ES-I3 (cell line): ENCODE results near the gene CLPSL1.

ENCODE experiments used
- H3K36me3 ChIP-seq: 2 replicates; pipeline ENCODE4 v1.6.1; 2013; ENCODE audit warnings: mild to moderate bottlenecking, low read length, control low read depth, moderate library complexity; ENCODE audit not compliant: insufficient read depth
- H3K4me1 ChIP-seq: 2 replicates; pipeline ENCODE4 v1.6.1; 2013; ENCODE audit warnings: mild to moderate bottlenecking, control low read depth, low read length; ENCODE audit not compliant: insufficient read depth
- H3K9ac ChIP-seq: 2 replicates; pipeline ENCODE4 v1.6.1; 2013; ENCODE audit warnings: low read depth, mild to moderate bottlenecking, low read length, moderate library complexity
- H3K9me3 ChIP-seq: 2 replicates; pipeline ENCODE4 v1.6.1; 2013; ENCODE audit warnings: mild to moderate bottlenecking, low read length, moderate library complexity; ENCODE audit not compliant: control insufficient read depth, insufficient read depth

CLPSL1 gene

GRCh38 chr6:35797837-35798526 lies 17.2 kb downstream of the CLPSL1 start:
- Histone ChIP-seq H3K9me3 (no peaks in the 10 kb centered on the region), H3K9ac (no peak overlapping the region), H3K4me1 (peaks cover 9% of the 10 kb centered on the region), H3K36me3 (no peaks in the 10 kb centered on the region)

- Histone ChIP-seq H3K4me1 (peaks cover 9% of the 10 kb centered on the region), H3K9ac (no peak overlapping the region), H3K9me3 (no peaks in the 10 kb centered on the region), H3K36me3 (no peaks in the 10 kb centered on the region)
These were observed 17.9 kb downstream of the CLPSL1 start for GRCh38 chr6:35798706-35799105.

- no peaks in the 10 kb centered on the region for H3K36me3 ChIP-seq
- H3K9me3 ChIP-seq, result no peaks in the 10 kb centered on the region
- H3K9ac ChIP-seq, result no peak overlapping the region
- peaks cover 12% of the 10 kb centered on the region for H3K4me1 ChIP-seq
These were observed 20.3 kb downstream of the CLPSL1 start for GRCh38 chr6:35801148-35801547.

GRCh38 chr6:35804996-35805736 lies 24.3 kb downstream of the CLPSL1 start, which contains the start of gene LHFPL5:
TSS of gene LHFPL5 (plus strand) at chr6:35805352. CDS start at chr6:35805671, 319 bp downstream.
- Histone ChIP-seq H3K36me3 (no peaks in the 10 kb centered on the region), H3K4me1 (peaks cover 9% of the 10 kb centered on the region), H3K9me3 (no peaks in the 10 kb centered on the region), H3K9ac (peak within 1 kb of the TSS; percentile 48; the same call in 1 of the 2 replicates)

- Histone ChIP-seq H3K36me3 (no peaks in the 10 kb centered on the region), H3K9me3 (no peaks in the 10 kb centered on the region), H3K9ac (no peak overlapping the region), H3K4me1 (peaks cover 8% of the 10 kb centered on the region; the same call in 1 of the 2 replicates)
These were observed 27.9 kb downstream of the CLPSL1 start for GRCh38 chr6:35808688-35809087.

- H3K9me3 ChIP-seq, result no peaks in the 10 kb centered on the region
- H3K36me3 ChIP-seq, result no peaks in the 10 kb centered on the region
- H3K9ac ChIP-seq, result no peak overlapping the region
- peaks cover 8% of the 10 kb centered on the region; the same call in 1 of the 2 replicates for H3K4me1 ChIP-seq
These were observed 29.0 kb downstream of the CLPSL1 start for GRCh38 chr6:35809809-35810208.

- H3K36me3 ChIP-seq, result no peaks in the 10 kb centered on the region
- no peaks in the 10 kb centered on the region for H3K9me3 ChIP-seq
- peaks cover 5% of the 10 kb centered on the region; the same call in 1 of the 2 replicates for H3K4me1 ChIP-seq
- no peak overlapping the region for H3K9ac ChIP-seq
These were observed 30.3 kb downstream of the CLPSL1 start for GRCh38 chr6:35810971-35811698.

GRCh38 chr6:35811699-35811995 lies 30.8 kb downstream of the CLPSL1 start:
- Histone ChIP-seq H3K36me3 (no peaks in the 10 kb centered on the region), H3K9ac (no peak overlapping the region), H3K4me1 (peaks cover 5% of the 10 kb centered on the region; the same call in 1 of the 2 replicates), H3K9me3 (no peaks in the 10 kb centered on the region)

- Histone ChIP-seq H3K36me3 (no peaks in the 10 kb centered on the region), H3K4me1 (no peaks in the 10 kb centered on the region), H3K9me3 (no peaks in the 10 kb centered on the region; the same call in 1 of the 2 replicates), H3K9ac (no peak overlapping the region)
These were observed 36.7 kb downstream of the CLPSL1 start for GRCh38 chr6:35817515-35817914.

- Histone ChIP-seq H3K4me1 (no peaks in the 10 kb centered on the region), H3K36me3 (no peaks in the 10 kb centered on the region), H3K9ac (no peak overlapping the region), H3K9me3 (no peaks in the 10 kb centered on the region)
These were observed 42.8 kb downstream of the CLPSL1 start for GRCh38 chr6:35823601-35824000.

- Histone ChIP-seq H3K9me3 (no peaks in the 10 kb centered on the region), H3K36me3 (no peaks in the 10 kb centered on the region), H3K9ac (no peak overlapping the region), H3K4me1 (no peaks in the 10 kb centered on the region)
These were observed 43.9 kb downstream of the CLPSL1 start for GRCh38 chr6:35824552-35825192.

GRCh38 chr6:35829306-35829705 lies 48.5 kb downstream of the CLPSL1 start:
- H3K9me3 ChIP-seq, result no peaks in the 10 kb centered on the region
- no peaks in the 10 kb centered on the region for H3K4me1 ChIP-seq
- no peak overlapping the region for H3K9ac ChIP-seq
- no peaks in the 10 kb centered on the region for H3K36me3 ChIP-seq

GRCh38 chr6:35831257-35832007 lies 50.6 kb downstream of the CLPSL1 start:
- Histone ChIP-seq H3K4me1 (no peaks in the 10 kb centered on the region), H3K9me3 (no peaks in the 10 kb centered on the region), H3K9ac (no peak overlapping the region), H3K36me3 (peaks cover 3% of the 10 kb centered on the region; the same call in 1 of the 2 replicates)

GRCh38 chr6:35833536-35833935 lies 52.7 kb downstream of the CLPSL1 start:
- Histone ChIP-seq H3K36me3 (peaks cover 14% of the 10 kb centered on the region), H3K4me1 (no peaks in the 10 kb centered on the region; the same call in 1 of the 2 replicates), H3K9ac (no peak overlapping the region), H3K9me3 (no peaks in the 10 kb centered on the region)
